ENCODE measurements around the gene LILRB4.
"Not testable (repeated sequence)": the region's sequence is repeated elsewhere in the genome, so short reads cannot be mapped to it uniquely, and the experiment has no call there.

- TF ChIP-seq, protein P1, sequence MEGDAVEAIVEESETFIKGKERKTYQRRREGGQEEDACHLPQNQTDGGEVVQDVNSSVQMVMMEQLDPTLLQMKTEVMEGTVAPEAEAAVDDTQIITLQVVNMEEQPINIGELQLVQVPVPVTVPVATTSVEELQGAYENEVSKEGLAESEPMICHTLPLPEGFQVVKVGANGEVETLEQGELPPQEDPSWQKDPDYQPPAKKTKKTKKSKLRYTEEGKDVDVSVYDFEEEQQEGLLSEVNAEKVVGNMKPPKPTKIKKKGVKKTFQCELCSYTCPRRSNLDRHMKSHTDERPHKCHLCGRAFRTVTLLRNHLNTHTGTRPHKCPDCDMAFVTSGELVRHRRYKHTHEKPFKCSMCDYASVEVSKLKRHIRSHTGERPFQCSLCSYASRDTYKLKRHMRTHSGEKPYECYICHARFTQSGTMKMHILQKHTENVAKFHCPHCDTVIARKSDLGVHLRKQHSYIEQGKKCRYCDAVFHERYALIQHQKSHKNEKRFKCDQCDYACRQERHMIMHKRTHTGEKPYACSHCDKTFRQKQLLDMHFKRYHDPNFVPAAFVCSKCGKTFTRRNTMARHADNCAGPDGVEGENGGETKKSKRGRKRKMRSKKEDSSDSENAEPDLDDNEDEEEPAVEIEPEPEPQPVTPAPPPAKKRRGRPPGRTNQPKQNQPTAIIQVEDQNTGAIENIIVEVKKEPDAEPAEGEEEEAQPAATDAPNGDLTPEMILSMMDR (conservative IDR thresholded peaks at IDR 0.05 in 1 of 2, IDR thresholded peaks at IDR 0.05 in 1 of 2; ENCODE audit: extremely low read depth in 1 of 2, insufficient read depth in 1 of 2, low read depth in 1 of 2, low read length in 2 of 2) = not testable (repeated sequence)
- TF ChIP-seq EZH2 (IDR thresholded peaks at IDR 0.05; ENCODE audit: borderline replicate concordance, low read length) = not testable (repeated sequence)
Measured at GRCh38 chr19:54624934-54625730, 37.7 kb upstream of the LILRB4 start.
